HCT116 (cell line): ENCODE results near the gene DIDO1. TPM values are rescaled to one million over a fixed set of nuclear protein-coding genes. Genes with fewer than 3 reads are reported as not detected.

Experiments used
- ATAC-seq: fragments of 200-7000 bp; cut with Tn5 transposase; 2 replicates; pipeline ENCODE4 v1.9.1; 2020; ENCODE audit warnings: mild to moderate bottlenecking, moderate library complexity
- BruUV-seq: library from RNA; stranded (reverse); fragments of 400-500 nt; replicated peaks from 2 replicates; lab custom pipeline; 2021; lab: Mats Ljungman, UMichigan
- CTCF ChIA-PET: fragments of 300-600 bp; sonication (Branson Sonifier 250); formaldehyde crosslinking; loops from one replicate; lab custom pipeline; 2021; ENCODE audit warnings: antibody characterized with exemption; lab: Charles Lee
- POLR2A ChIA-PET: fragments of 300-600, 350-600 bp; sonication (Branson Sonifier 250); formaldehyde crosslinking; loops from one replicate; lab custom pipeline; 2021; ENCODE audit warnings: antibody characterized with exemption; lab: Charles Lee
- RAD21 ChIA-PET, 2 experiments: fragments of 300-600 bp; sonication (Branson Sonifier 250); formaldehyde crosslinking; loops; one replicate each; lab custom pipeline; 2023; ENCODE audit warnings: low total read pairs in 2 of 2; ENCODE audit not compliant: uncharacterized antibody in 2 of 2, unreplicated experiment in 2 of 2, low non-redundant PET in 1 of 2; lab: Charles Lee
- DNase-seq: peaks from one replicate; pipeline ENCODE4 v3.0.0-alpha.2; 2010; ENCODE audit warnings: low read depth, low spot score
- H2AFZ ChIP-seq: fragments of 200-600 bp; shearing (Covaris generic), sonication (generic); 2 replicates; pipeline ENCODE4 v1.6.1; 2017; ENCODE audit warnings: low read depth, mixed run types, mixed read lengths, antibody characterized with exemption, low read length; ENCODE audit not compliant: poor library complexity, severe bottlenecking
- H3K27ac ChIP-seq: 2 replicates; pipeline ENCODE4 v1.5.1; 2012; ENCODE audit warnings: low read depth, low read length
- H3K27me3 ChIP-seq: fragments of 200-600 bp; sonication (generic); 2 replicates; pipeline ENCODE4 v1.6.1; 2016; ENCODE audit warnings: mixed run types, low read length, mixed read lengths; ENCODE audit not compliant: insufficient read depth
- H3K36me3 ChIP-seq, 2 experiments: fragments of 200-500 bp in 1 of 2; fragments of 200-600 bp in 1 of 2; sonication (Bioruptor generic) in 1 of 2; sonication (generic) in 1 of 2; 2 replicates each; pipeline versions ENCODE4 v1.5.1 to v1.6.1; 2014 to 2016; ENCODE audit warnings: low read length in 2 of 2, inconsistent platforms in 1 of 2, mixed read lengths in 1 of 2, mixed run types in 1 of 2; ENCODE audit not compliant: insufficient read depth in 2 of 2, control insufficient read depth in 1 of 2
- H3K4me1 ChIP-seq, 2 experiments: fragments of 200-600 bp in 1 of 2; sonication (generic) in 1 of 2; 2 replicates each; pipeline versions ENCODE4 v1.5.1 to v1.6.1; 2012 to 2017; ENCODE audit warnings: low read length in 2 of 2, inconsistent platforms in 1 of 2, mild to moderate bottlenecking in 1 of 2, mixed read lengths in 1 of 2, mixed run types in 1 of 2, moderate library complexity in 1 of 2; ENCODE audit not compliant: insufficient read depth in 2 of 2, control insufficient read depth in 1 of 2
- H3K4me2 ChIP-seq: fragments of 200-600 bp; sonication (generic); 2 replicates; pipeline ENCODE4 v1.6.1; 2017; ENCODE audit warnings: mixed run types, low read length, mixed read lengths
- H3K4me3 ChIP-seq, 2 experiments: fragments of 200-600 bp in 1 of 2; sonication (generic) in 1 of 2; replicated peaks in 1 of 2; 2 replicates each; pipeline ENCODE4 v1.5.1; 2011 to 2016; ENCODE audit warnings: low read length in 2 of 2, control low read depth in 1 of 2, low read depth in 1 of 2, mild to moderate bottlenecking in 1 of 2, mixed read lengths in 1 of 2, mixed run types in 1 of 2
- H3K79me2 ChIP-seq: fragments of 200-600 bp; sonication (generic); 2 replicates; pipeline ENCODE4 v1.6.1; 2017; ENCODE audit warnings: mild to moderate bottlenecking, mixed run types, low read length, moderate library complexity, mixed read lengths; ENCODE audit not compliant: insufficient read depth
- H3K9ac ChIP-seq: fragments of 200-600 bp; sonication (generic); 2 replicates; pipeline ENCODE4 v1.6.1; 2016; ENCODE audit warnings: low read length, mixed read lengths
- H3K9me2 ChIP-seq: fragments of 200-600 bp; sonication (generic), shearing (Covaris generic); 2 replicates; pipeline ENCODE4 v1.6.1; 2017; ENCODE audit warnings: mixed run types, mild to moderate bottlenecking, moderate library complexity; ENCODE audit not compliant: insufficient read depth
- H3K9me3 ChIP-seq, 2 experiments: fragments of 200-500 bp in 1 of 2; fragments of 200-600 bp in 1 of 2; sonication (Bioruptor generic) in 1 of 2; sonication (generic) in 1 of 2; 2 replicates each; pipeline ENCODE4 v1.6.1; 2014 to 2017; ENCODE audit warnings: low read length in 2 of 2, mixed read lengths in 2 of 2, inconsistent platforms in 1 of 2, low read depth in 1 of 2, mild to moderate bottlenecking in 1 of 2, mixed run types in 1 of 2, moderate library complexity in 1 of 2; ENCODE audit not compliant: control insufficient read depth in 1 of 2, insufficient read depth in 1 of 2
- H4K20me1 ChIP-seq: fragments of 200-600 bp; sonication (generic), shearing (Covaris generic); 2 replicates; pipeline ENCODE4 v1.6.1; 2017; ENCODE audit warnings: mixed run types, mild to moderate bottlenecking, moderate library complexity; ENCODE audit not compliant: insufficient read depth
- ATF3 ChIP-seq: IDR thresholded peaks from 2 replicates; pipeline ENCODE4 v1.6.1; 2012
- CBX3 ChIP-seq: IDR thresholded peaks from 2 replicates; pipeline ENCODE4 v1.6.1; 2012; ENCODE audit warnings: low read depth
- CEBPB ChIP-seq: IDR thresholded peaks from 2 replicates; pipeline ENCODE4 v1.6.1; 2012; ENCODE audit warnings: low read depth
- EGR1 ChIP-seq: IDR thresholded peaks from 2 replicates; pipeline ENCODE4 v1.6.1; 2012; ENCODE audit warnings: low read depth
- ELF1 ChIP-seq: IDR thresholded peaks from 2 replicates; pipeline ENCODE4 v1.6.1; 2012; ENCODE audit warnings: low read depth, borderline replicate concordance
- FOSL1 ChIP-seq: IDR thresholded peaks from 2 replicates; pipeline ENCODE4 v1.6.1; 2012; ENCODE audit warnings: low read depth
- SIN3A ChIP-seq: IDR thresholded peaks from 2 replicates; pipeline ENCODE4 v1.6.1; 2012; ENCODE audit warnings: low read depth
- ZBTB33 ChIP-seq: IDR thresholded peaks from 2 replicates; pipeline ENCODE4 v1.6.1; 2011; ENCODE audit warnings: mild to moderate bottlenecking, low read length, moderate library complexity; ENCODE audit not compliant: insufficient replicate concordance; ENCODE audit errors: extremely low read depth
- intact Hi-C: fragments of 100-400 bp; cut with micrococcal nuclease; formaldehyde crosslinking; loops from 2 replicates; pipeline ENCODE4 v1.10.0; 2022
- total RNA-seq: library from RNA; stranded (reverse); gene quantifications from one replicate; pipeline ENCODE4 v1.2.1, GENCODE V29; 2021; ENCODE audit not compliant: unreplicated experiment

Gene DIDO1
- total RNA-seq, 1 experiment from 2014 or later: 41.4 TPM

- BruUV-seq: no TSS peak
- Histone ChIP-seq H3K9me3 (no peaks in the 10 kb centered on the region), H3K4me1 (peaks cover 0 to 2% of the 10 kb centered on the region in 2 experiments; a peak in 1 of 4 replicates), H3K4me3 (no peak overlapping the region), H4K20me1 (no peaks in the 10 kb centered on the region), H3K4me2 (no peak overlapping the region), H3K79me2 (no peaks in the 10 kb centered on the region), H3K36me3 (no peaks in the 10 kb centered on the region; a peak in 1 of 4 replicates), H2AFZ (no peak overlapping the region), H3K27me3 (no peaks in the 10 kb centered on the region), H3K9me2 (no peaks in the 10 kb centered on the region), H3K9ac (no peak overlapping the region), H3K27ac (no peak overlapping the region)
- RAD21 ChIA-PET: no interaction called here
- DNase-seq (no peak), ATAC-seq (no peak)
- intact Hi-C loops: no loop called here
- no peak for TF ChIP-seq ATF3
- TF ChIP-seq EGR1: no peak
- no peak for TF ChIP-seq ELF1
- TF ChIP-seq CBX3: no peak
- TF ChIP-seq SIN3A: no peak
- TF ChIP-seq FOSL1: no peak
- no peak for TF ChIP-seq CEBPB
- TF ChIP-seq ZBTB33: no peak
- POLR2A ChIA-PET: no interaction called here
- CTCF ChIA-PET: no interaction called here
These were observed 88.0 kb downstream of the DIDO1 start for GRCh38 chr20:62838128-62838891.
